ENCODE data around the gene EXOSC5.
"Not testable (repeated sequence)": the region's sequence is repeated elsewhere in the genome, so short reads cannot be mapped to it uniquely, and the experiment has no call there.

Gene EXOSC5

GRCh38 chr19:41403181-41403970 is 6.2 kb upstream of the EXOSC5 start:
- DNase-seq: no peak

GRCh38 chr19:41402010-41402409 is 4.9 kb upstream of the EXOSC5 start:
- DNase-seq: no peak

- DNase-seq: no peak
Observed at GRCh38 chr19:41401483-41401882, 4.3 kb upstream of the EXOSC5 start.

GRCh38 chr19:41399525-41399924 is 2.4 kb upstream of the EXOSC5 start:
- DNase-seq: no peak

- DNase-seq: no peak
Observed at GRCh38 chr19:41399091-41399490, 1.9 kb upstream of the EXOSC5 start.

GRCh38 chr19:41398598-41398997 is 1.4 kb upstream of the EXOSC5 start:
- DNase-seq: no peak

- no peak for DNase-seq
Observed at GRCh38 chr19:41398050-41398418, 875 bp upstream of the EXOSC5 start.

GRCh38 chr19:41395355-41395754 is 1.8 kb downstream of the EXOSC5 start:
- no peak for DNase-seq

GRCh38 chr19:41392775-41393174 is 4.4 kb downstream of the EXOSC5 start:
- no peak for DNase-seq

- no peak for DNase-seq
Observed at GRCh38 chr19:41391618-41392017, 5.5 kb downstream of the EXOSC5 start.

GRCh38 chr19:41386442-41386841 is 10.7 kb downstream of the EXOSC5 start:
- DNase-seq: no peak

- no peak for DNase-seq
Observed at GRCh38 chr19:41384351-41384750, 12.8 kb downstream of the EXOSC5 start.

- not testable (repeated sequence) for DNase-seq
Observed at GRCh38 chr19:41381536-41381935, 15.6 kb downstream of the EXOSC5 start.

- DNase-seq: no peak
Observed at GRCh38 chr19:41377977-41378709, 19.0 kb downstream of the EXOSC5 start.

GRCh38 chr19:41376998-41377365 is 20.2 kb downstream of the EXOSC5 start:
- no peak for DNase-seq

GRCh38 chr19:41376241-41376997 is 20.7 kb downstream of the EXOSC5 start, which contains the start of gene TMEM91:
TSS of gene TMEM91 (plus strand) at chr19:41376533. CDS start at chr19:41378310, 1,777 bp downstream.
- DNase-seq: no peak

GRCh38 chr19:41373993-41374392 is 23.2 kb downstream of the EXOSC5 start:
- no peak for DNase-seq

- no peak for DNase-seq
Observed at GRCh38 chr19:41372501-41372900, 24.7 kb downstream of the EXOSC5 start.

- no peak for DNase-seq
Observed at GRCh38 chr19:41371541-41371940, 25.6 kb downstream of the EXOSC5 start.

GRCh38 chr19:41371119-41371518 is 26.0 kb downstream of the EXOSC5 start:
- not testable (repeated sequence) for DNase-seq

- DNase-seq: no peak
Observed at GRCh38 chr19:41369769-41370168, 27.4 kb downstream of the EXOSC5 start.

GRCh38 chr19:41367848-41368301 is 29.3 kb downstream of the EXOSC5 start:
- DNase-seq: no peak

GRCh38 chr19:41366089-41366488 is 31.1 kb downstream of the EXOSC5 start:
- DNase-seq: no peak

Measured in CD4-positive, alpha-beta T cell treated with Interleukin-21 for 1 hour (primary cell).